Cardiac fibroblast (primary cell): Measurements from ENCODE around the gene CHRNA4.

ENCODE experiments used
- DNase-seq, 2 donors: peaks; one replicate each; pipeline versions ENCODE4 v3.0.0 to v3.0.0-alpha.2; 2010; ENCODE audit warnings: low read depth in 2 of 2
- H3K4me3 ChIP-seq, 2 donors: replicated peaks in 1 of 2; 1 replicate in 1 of 2; 2 replicates in 1 of 2; pipeline ENCODE4 v1.5.1; 2011; ENCODE audit warnings: low read depth in 2 of 2, low read length in 2 of 2, mild to moderate bottlenecking in 2 of 2, moderate library complexity in 1 of 2
- TF ChIP-seq, protein P1 (sequence below): IDR thresholded peaks from one replicate; pipeline ENCODE4 v1.5.1; 2011; ENCODE audit warnings: low read depth, mild to moderate bottlenecking, low read length, inconsistent platforms

The CHRNA4 gene

DNA sequence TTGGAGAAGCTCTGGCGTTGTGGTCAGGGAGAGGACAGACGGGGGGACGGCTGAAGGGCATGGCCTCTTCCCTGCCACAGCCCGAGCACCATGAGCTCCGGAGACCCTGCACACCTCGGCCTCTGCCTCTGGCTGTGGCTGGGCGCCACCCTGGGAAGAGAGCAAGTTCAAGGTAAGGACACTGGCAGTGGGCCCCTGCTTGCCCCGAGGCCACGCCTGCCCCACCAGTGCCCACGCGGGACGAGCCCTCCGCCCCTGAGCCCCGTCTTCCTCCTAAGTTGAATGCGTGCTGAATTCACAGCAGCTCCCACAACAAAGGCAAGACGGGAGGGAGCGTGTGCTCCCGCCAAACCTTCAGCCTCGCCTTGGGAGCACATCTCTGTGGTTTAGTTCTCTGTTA lies 66.1 kb downstream of the CHRNA4 start:
- DNase-seq, result no peak
- H3K4me3 ChIP-seq, result no peak overlapping the region
- TF ChIP-seq, protein P1, sequence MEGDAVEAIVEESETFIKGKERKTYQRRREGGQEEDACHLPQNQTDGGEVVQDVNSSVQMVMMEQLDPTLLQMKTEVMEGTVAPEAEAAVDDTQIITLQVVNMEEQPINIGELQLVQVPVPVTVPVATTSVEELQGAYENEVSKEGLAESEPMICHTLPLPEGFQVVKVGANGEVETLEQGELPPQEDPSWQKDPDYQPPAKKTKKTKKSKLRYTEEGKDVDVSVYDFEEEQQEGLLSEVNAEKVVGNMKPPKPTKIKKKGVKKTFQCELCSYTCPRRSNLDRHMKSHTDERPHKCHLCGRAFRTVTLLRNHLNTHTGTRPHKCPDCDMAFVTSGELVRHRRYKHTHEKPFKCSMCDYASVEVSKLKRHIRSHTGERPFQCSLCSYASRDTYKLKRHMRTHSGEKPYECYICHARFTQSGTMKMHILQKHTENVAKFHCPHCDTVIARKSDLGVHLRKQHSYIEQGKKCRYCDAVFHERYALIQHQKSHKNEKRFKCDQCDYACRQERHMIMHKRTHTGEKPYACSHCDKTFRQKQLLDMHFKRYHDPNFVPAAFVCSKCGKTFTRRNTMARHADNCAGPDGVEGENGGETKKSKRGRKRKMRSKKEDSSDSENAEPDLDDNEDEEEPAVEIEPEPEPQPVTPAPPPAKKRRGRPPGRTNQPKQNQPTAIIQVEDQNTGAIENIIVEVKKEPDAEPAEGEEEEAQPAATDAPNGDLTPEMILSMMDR, result no peak

DNA sequence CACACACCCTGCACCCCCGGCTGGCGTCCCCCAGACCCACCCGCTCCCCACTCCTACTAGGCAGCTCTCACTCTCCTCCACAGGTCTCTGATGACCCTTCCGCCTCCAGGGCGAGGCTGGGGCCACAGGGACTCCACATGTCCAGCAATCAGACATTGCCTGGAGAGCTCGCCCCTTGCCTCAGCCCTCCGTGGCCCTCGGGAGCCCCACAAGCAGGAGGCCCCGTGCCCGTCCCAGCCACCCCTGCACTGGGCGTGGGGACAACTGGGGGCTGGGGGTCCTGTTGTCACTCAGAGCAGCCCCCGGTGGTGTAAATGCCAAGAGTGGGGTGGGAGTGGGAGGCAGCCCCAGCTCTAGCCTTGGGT lies 66.6 kb downstream of the CHRNA4 start:
- H3K4me3 ChIP-seq, result no peak overlapping the region
- TF ChIP-seq, protein P1, result no peak
- no peak for DNase-seq

DNA sequence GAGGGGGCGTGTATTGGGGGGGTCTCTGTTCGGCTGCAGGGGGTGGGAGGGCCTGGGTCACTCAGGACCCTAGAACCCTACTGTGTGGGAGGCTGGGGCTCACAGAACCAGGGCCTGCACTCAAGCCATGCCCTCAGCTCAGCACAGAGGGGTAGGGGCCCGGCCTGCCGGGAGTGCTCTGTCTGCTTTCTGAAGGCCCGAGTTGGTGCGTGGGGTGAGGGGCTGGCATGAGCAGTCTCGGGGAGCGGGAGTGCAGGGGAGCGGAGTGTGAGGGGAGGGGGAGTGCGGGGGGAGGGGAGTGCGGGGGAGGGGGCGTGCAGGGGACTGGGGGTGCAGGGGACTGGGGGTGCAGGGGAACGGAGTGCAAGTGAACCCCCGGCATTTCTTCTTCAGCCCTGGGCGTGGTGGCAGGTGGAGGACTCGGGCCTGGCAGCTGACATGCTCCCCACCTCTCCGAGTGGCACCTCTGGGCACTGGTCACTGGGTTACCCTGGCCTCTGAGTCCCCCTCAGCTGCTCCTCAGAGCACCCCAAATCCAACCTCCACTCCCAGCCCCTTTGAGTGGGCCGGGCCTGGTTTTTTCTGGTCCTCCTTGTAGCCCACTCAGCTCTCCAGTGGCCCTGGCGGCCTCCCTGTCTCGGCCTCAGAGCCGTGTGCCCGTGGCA lies 67.1 kb downstream of the CHRNA4 start:
- TF ChIP-seq, protein P1, result no peak
- no peak overlapping the region for H3K4me3 ChIP-seq
- no peak for DNase-seq

DNA sequence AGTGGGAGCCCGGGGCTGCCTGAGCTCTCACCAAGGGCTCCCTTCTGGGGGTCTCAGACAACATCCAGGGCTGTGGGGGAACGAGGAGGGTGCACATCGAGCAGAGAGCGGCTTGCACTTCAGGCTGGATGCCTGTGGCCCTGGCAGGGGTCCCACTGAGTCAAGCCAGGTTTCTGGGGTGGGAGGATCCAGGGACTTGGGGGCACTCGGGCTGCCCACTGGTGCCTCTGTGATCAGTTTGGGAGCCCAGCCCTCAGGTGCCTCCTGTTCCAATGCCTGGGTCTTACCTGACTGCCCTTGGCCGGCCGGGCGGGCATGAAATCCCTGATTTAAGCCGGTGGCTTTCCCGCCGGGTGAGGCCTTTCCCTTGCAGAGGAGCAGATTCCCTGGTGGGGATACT lies 67.7 kb downstream of the CHRNA4 start:
- TF ChIP-seq, protein P1, result no peak
- H3K4me3 ChIP-seq, result no peak overlapping the region
- DNase-seq, result no peak
